Measurements from ENCODE around the gene NFIA. TPM values are rescaled to one million over a fixed set of nuclear protein-coding genes. Genes with fewer than 3 reads are reported as not detected.

NFIA gene
- total and polyA plus RNA-seq, 2 of the 13 experiments (the other 11 are each of a cell fraction or from before 2014, with no cell fraction given) = 14.7 to 28.5 TPM

- TF ChIP-seq AFF4 (CRISPR knock-in tag; IDR thresholded peaks at IDR 0.05) (no peak), BCLAF1 (IDR thresholded peaks at IDR 0.05) (no peak), ZNF101 (CRISPR knock-in tag; IDR thresholded peaks at IDR 0.05; ENCODE audit: borderline replicate concordance, low read depth) (no peak), RARG (CRISPR knock-in tag; IDR thresholded peaks at IDR 0.05; ENCODE audit: low read depth) (no peak), FOXK1 (CRISPR knock-in tag; IDR thresholded peaks at IDR 0.05; ENCODE audit: borderline replicate concordance, low read depth) (no peak), KDM2A (CRISPR knock-in tag; IDR thresholded peaks at IDR 0.05; ENCODE audit: borderline replicate concordance, low read depth) (0 out of 2 replicates have a peak, but pooled peaks have one; percentile 49), ZBTB8A (CRISPR knock-in tag; IDR thresholded peaks at IDR 0.05; ENCODE audit: borderline replicate concordance, low read depth) (no peak), AGO1 (IDR thresholded peaks at IDR 0.05; ENCODE audit: low read depth, low read length, poor library complexity, severe bottlenecking) (no peak), ZNF839 (CRISPR knock-in tag; IDR thresholded peaks at IDR 0.05; ENCODE audit: borderline replicate concordance) (no peak), ZNF615 (CRISPR knock-in tag; IDR thresholded peaks at IDR 0.05; ENCODE audit: borderline replicate concordance) (no peak), ZFP36L2 (CRISPR knock-in tag; IDR thresholded peaks at IDR 0.05) (no peak), ZNF691 (CRISPR knock-in tag; IDR thresholded peaks at IDR 0.05; ENCODE audit: borderline replicate concordance, low read depth) (no peak), ZNF788 (CRISPR knock-in tag; IDR thresholded peaks at IDR 0.05; ENCODE audit: borderline replicate concordance) (no peak), ZNF280B (CRISPR knock-in tag; IDR thresholded peaks at IDR 0.05; ENCODE audit: borderline replicate concordance) (no peak), TARDBP (CRISPR knock-in tag; IDR thresholded peaks at IDR 0.05) (no peak), ZNF564 (CRISPR knock-in tag; IDR thresholded peaks at IDR 0.05) (no peak), TBX3 (IDR thresholded peaks at IDR 0.05; ENCODE audit: borderline replicate concordance) (no peak), GATAD1 (CRISPR knock-in tag; IDR thresholded peaks at IDR 0.05) (no peak)
Observed at GRCh38 chr1:61053712-61054600, 28.4 kb upstream of the NFIA start (continued).
